Liver (tissue), 3 donors: Measurements from ENCODE around the gene SRGAP3.

Source experiments
- GABPA ChIP-seq, 2 donors: IDR thresholded peaks in 1 of 2; conservative IDR thresholded peaks in 1 of 2; 2 replicates each; pipeline ENCODE4 v1.6.1; 2016; ENCODE audit warnings: antibody characterized with exemption in 2 of 2, mild to moderate bottlenecking in 1 of 2, moderate library complexity in 1 of 2
- HNF4A ChIP-seq, 2 donors: conservative IDR thresholded peaks; 2 replicates each; pipeline ENCODE4 v1.6.1; 2016; ENCODE audit warnings: antibody characterized with exemption in 2 of 2, mild to moderate bottlenecking in 2 of 2
- YY1 ChIP-seq: IDR thresholded peaks from 2 replicates; pipeline ENCODE4 v1.6.1; 2016; ENCODE audit warnings: antibody characterized with exemption, mild to moderate bottlenecking
- TF ChIP-seq, protein P1 (sequence below): IDR thresholded peaks from 2 replicates; pipeline ENCODE4 v1.6.1; 2016; ENCODE audit warnings: antibody characterized with exemption, mild to moderate bottlenecking
- TF ChIP-seq, protein P2 (sequence below): fragments of 150-350 bp; IDR thresholded peaks from 2 replicates; pipeline ENCODE4 v1.5.1; 2017; ENCODE audit warnings: improper control_type of control experiment, low read depth, low read length; ENCODE audit not compliant: missing input control
- donor health status: healthy.
- donor health status: healthy.

DNA sequence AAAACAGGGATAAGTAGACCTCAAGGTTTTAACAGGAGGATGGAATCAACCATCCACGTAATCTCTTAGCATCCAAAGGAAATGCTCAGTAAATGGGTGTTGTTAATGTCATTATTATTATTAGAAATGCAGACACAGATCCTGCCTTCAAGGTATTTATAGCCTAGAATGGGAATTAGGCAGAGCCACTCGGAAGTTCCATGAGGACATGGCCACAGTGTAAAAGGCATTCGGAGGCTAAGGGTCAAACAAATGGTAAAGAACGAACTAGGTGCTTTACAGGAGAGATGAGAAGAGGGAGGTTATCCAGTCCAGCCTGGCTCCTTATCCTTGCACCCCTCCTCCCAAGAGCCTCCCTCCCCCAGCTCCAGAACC is 65.0 kb downstream of the SRGAP3 start:
- TF ChIP-seq, protein P1, sequence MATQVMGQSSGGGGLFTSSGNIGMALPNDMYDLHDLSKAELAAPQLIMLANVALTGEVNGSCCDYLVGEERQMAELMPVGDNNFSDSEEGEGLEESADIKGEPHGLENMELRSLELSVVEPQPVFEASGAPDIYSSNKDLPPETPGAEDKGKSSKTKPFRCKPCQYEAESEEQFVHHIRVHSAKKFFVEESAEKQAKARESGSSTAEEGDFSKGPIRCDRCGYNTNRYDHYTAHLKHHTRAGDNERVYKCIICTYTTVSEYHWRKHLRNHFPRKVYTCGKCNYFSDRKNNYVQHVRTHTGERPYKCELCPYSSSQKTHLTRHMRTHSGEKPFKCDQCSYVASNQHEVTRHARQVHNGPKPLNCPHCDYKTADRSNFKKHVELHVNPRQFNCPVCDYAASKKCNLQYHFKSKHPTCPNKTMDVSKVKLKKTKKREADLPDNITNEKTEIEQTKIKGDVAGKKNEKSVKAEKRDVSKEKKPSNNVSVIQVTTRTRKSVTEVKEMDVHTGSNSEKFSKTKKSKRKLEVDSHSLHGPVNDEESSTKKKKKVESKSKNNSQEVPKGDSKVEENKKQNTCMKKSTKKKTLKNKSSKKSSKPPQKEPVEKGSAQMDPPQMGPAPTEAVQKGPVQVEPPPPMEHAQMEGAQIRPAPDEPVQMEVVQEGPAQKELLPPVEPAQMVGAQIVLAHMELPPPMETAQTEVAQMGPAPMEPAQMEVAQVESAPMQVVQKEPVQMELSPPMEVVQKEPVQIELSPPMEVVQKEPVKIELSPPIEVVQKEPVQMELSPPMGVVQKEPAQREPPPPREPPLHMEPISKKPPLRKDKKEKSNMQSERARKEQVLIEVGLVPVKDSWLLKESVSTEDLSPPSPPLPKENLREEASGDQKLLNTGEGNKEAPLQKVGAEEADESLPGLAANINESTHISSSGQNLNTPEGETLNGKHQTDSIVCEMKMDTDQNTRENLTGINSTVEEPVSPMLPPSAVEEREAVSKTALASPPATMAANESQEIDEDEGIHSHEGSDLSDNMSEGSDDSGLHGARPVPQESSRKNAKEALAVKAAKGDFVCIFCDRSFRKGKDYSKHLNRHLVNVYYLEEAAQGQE = no peak
- TF ChIP-seq, protein P2, sequence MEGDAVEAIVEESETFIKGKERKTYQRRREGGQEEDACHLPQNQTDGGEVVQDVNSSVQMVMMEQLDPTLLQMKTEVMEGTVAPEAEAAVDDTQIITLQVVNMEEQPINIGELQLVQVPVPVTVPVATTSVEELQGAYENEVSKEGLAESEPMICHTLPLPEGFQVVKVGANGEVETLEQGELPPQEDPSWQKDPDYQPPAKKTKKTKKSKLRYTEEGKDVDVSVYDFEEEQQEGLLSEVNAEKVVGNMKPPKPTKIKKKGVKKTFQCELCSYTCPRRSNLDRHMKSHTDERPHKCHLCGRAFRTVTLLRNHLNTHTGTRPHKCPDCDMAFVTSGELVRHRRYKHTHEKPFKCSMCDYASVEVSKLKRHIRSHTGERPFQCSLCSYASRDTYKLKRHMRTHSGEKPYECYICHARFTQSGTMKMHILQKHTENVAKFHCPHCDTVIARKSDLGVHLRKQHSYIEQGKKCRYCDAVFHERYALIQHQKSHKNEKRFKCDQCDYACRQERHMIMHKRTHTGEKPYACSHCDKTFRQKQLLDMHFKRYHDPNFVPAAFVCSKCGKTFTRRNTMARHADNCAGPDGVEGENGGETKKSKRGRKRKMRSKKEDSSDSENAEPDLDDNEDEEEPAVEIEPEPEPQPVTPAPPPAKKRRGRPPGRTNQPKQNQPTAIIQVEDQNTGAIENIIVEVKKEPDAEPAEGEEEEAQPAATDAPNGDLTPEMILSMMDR = no peak
- no peak for TF ChIP-seq YY1
- no peak for TF ChIP-seq GABPA (IDR thresholded peaks at IDR 0.05 in 1 of 2, conservative IDR thresholded peaks at IDR 0.05 in 1 of 2)
- no peak for TF ChIP-seq HNF4A (conservative IDR thresholded peaks at IDR 0.05)
